ENCODE measurements around the gene ERVH48-1.
A peak's percentile ranks its signal among the peaks of the same experiment; 100 is the strongest.
"Not testable (repeated sequence)": the region's sequence is repeated elsewhere in the genome, so short reads cannot be mapped to it uniquely, and the experiment has no call there.

ERVH48-1 gene

GRCh38 chr21:42908484-42908883 lies 16.9 kb downstream of the ERVH48-1 start:
- DNase-seq (ENCODE audit: low read depth in 2 of 3, low spot score in 1 of 3): not testable (repeated sequence)

GRCh38 chr21:42906233-42906632 lies 19.2 kb downstream of the ERVH48-1 start:
- no peak for DNase-seq (ENCODE audit: low read depth in 2 of 3, low spot score in 1 of 3)

GRCh38 chr21:42905195-42905594 lies 20.2 kb downstream of the ERVH48-1 start:
- DNase-seq (ENCODE audit: low read depth in 2 of 3, low spot score in 1 of 3): no peak

- DNase-seq (ENCODE audit: low read depth in 2 of 3, low spot score in 1 of 3): no peak
Measured at GRCh38 chr21:42903817-42904216, 21.6 kb downstream of the ERVH48-1 start.

- no peak for DNase-seq (ENCODE audit: low read depth in 2 of 3, low spot score in 1 of 3)
Measured at GRCh38 chr21:42900446-42900845, 25.0 kb downstream of the ERVH48-1 start.

- DNase-seq (ENCODE audit: low read depth in 2 of 3, low spot score in 1 of 3): peak; percentile 99 to 100 (median 100)
Measured at GRCh38 chr21:42892931-42893755, 32.3 kb downstream of the ERVH48-1 start, which contains the start of gene NDUFV3. TSS of gene NDUFV3 (plus strand) at chr21:42893309. CDS start at chr21:42893334, 25 bp downstream.

GRCh38 chr21:42892582-42892930 lies 32.9 kb downstream of the ERVH48-1 start:
- no peak for DNase-seq (ENCODE audit: low read depth in 2 of 3, low spot score in 1 of 3)

- no peak for DNase-seq (ENCODE audit: low read depth in 2 of 3, low spot score in 1 of 3)
Measured at GRCh38 chr21:42887326-42887725, 38.1 kb downstream of the ERVH48-1 start.

- no peak for DNase-seq (ENCODE audit: low read depth in 2 of 3, low spot score in 1 of 3)
Measured at GRCh38 chr21:42883921-42884320, 41.5 kb downstream of the ERVH48-1 start.

GRCh38 chr21:42880352-42880751 lies 45.1 kb downstream of the ERVH48-1 start:
- no peak for DNase-seq (ENCODE audit: low read depth in 2 of 3, low spot score in 1 of 3)

GRCh38 chr21:42878993-42879787 lies 46.2 kb downstream of the ERVH48-1 start, which contains the start of gene WDR4:
TSS of gene WDR4 (minus strand) at chr21:42879539. CDS start at chr21:42879495, 44 bp downstream.
- DNase-seq (ENCODE audit: low read depth in 2 of 3, low spot score in 1 of 3): peak; percentile 96 to 99 (median 99)

- peak in 1 of 3 donors; percentile 26 for DNase-seq (ENCODE audit: low read depth in 2 of 3, low spot score in 1 of 3)
Measured at GRCh38 chr21:42878678-42878992, 46.8 kb downstream of the ERVH48-1 start.

GRCh38 chr21:42875811-42876210 lies 49.6 kb downstream of the ERVH48-1 start:
- DNase-seq (ENCODE audit: low read depth in 2 of 3, low spot score in 1 of 3): not testable (repeated sequence)

GRCh38 chr21:42873096-42873495 lies 52.3 kb downstream of the ERVH48-1 start:
- DNase-seq (ENCODE audit: low read depth in 2 of 3, low spot score in 1 of 3): no peak

- DNase-seq (ENCODE audit: low read depth in 2 of 3, low spot score in 1 of 3): no peak
Measured at GRCh38 chr21:42868196-42868595, 57.2 kb downstream of the ERVH48-1 start.

Data from stimulated activated CD4-positive, alpha-beta T cell treated with anti-CD3 and anti-CD28 coated beads, Interleukin-12 subunit alpha, Interleukin-12 subunit beta, amount 100 ng/mL, for 48 hours (primary cell).